SK-N-SH (cell line): ENCODE results near the gene NHP2.

ENCODE experiments used
- CTCF ChIP-seq: fragments of 200-600 bp; sonication (generic); IDR thresholded peaks from 2 replicates; pipeline ENCODE4 v1.6.1; 2017; ENCODE audit warnings: antibody characterized with exemption, mild to moderate bottlenecking, moderate library complexity
- USF1 ChIP-seq: IDR thresholded peaks from 2 replicates; pipeline ENCODE4 v1.4.0; 2012; ENCODE audit warnings: low read depth, borderline replicate concordance

GRCh38 chr5:178174456-178174855 is 20.8 kb upstream of the NHP2 start:
- TF ChIP-seq CTCF (no peak), USF1 (no peak)
